OCI-M2 (cell line): ENCODE data around the gene ZNF717.
"Not testable (repeated sequence)": the region's sequence is repeated elsewhere in the genome, so short reads cannot be mapped to it uniquely, and the experiment has no call there.

Experiments used
- DNase-seq: peaks from one replicate; lab custom pipeline; 2025; ENCODE audit not compliant: unreplicated experiment; lab: John Stamatoyannopoulos, UW

Gene ZNF717

GRCh38 chr3:75785081-75785755, at the start of gene ZNF717:
Gene ZNF717 (minus strand): TSS chr3:75785549. CDS start chr3:75783362, 2,187 bp downstream.
- peak; percentile 14 for DNase-seq

GRCh38 chr3:75831076-75831475, 45.7 kb upstream of the ZNF717 start:
- not testable (repeated sequence) for DNase-seq

- DNase-seq: not testable (repeated sequence)
Observed at GRCh38 chr3:75818019-75818418, 32.7 kb upstream of the ZNF717 start.

GRCh38 chr3:75816287-75817180, 31.2 kb upstream of the ZNF717 start:
- not testable (repeated sequence) for DNase-seq

- no peak for DNase-seq
Observed at GRCh38 chr3:75814797-75815196, 29.4 kb upstream of the ZNF717 start.

GRCh38 chr3:75782506-75782905, 2.8 kb downstream of the ZNF717 start:
- DNase-seq: no peak

- no peak for DNase-seq
Observed at GRCh38 chr3:75781079-75781745, 4.1 kb downstream of the ZNF717 start.

- not testable (repeated sequence) for DNase-seq
Observed at GRCh38 chr3:75777742-75778141, 7.6 kb downstream of the ZNF717 start.

- DNase-seq: not testable (repeated sequence)
Observed at GRCh38 chr3:75771631-75772030, 13.7 kb downstream of the ZNF717 start.

GRCh38 chr3:75768303-75769017, 16.9 kb downstream of the ZNF717 start:
- DNase-seq: no peak

GRCh38 chr3:75737831-75738493, 47.4 kb downstream of the ZNF717 start:
- no peak for DNase-seq

GRCh38 chr3:75727985-75728384, 57.4 kb downstream of the ZNF717 start:
- DNase-seq: no peak

GRCh38 chr3:75692061-75692460, 93.3 kb downstream of the ZNF717 start:
- no peak for DNase-seq

GRCh38 chr3:75687323-75687722, 98.0 kb downstream of the ZNF717 start:
- no peak for DNase-seq
